Erythroblast (primary cell): Measurements from ENCODE around the gene KRTAP4-7.
A peak's percentile ranks its signal among the peaks of the same experiment; 100 is the strongest.
"Not testable (repeated sequence)": the region's sequence is repeated elsewhere in the genome, so short reads cannot be mapped to it uniquely, and the experiment has no call there.

Experiments
- DNase-seq, 2 experiments: peaks; one replicate each; lab custom pipeline; 2025; lab: John Stamatoyannopoulos, UW
- GATA1 ChIP-seq: IDR thresholded peaks from 2 replicates; pipeline ENCODE4 v1.6.1; 2011; ENCODE audit warnings: low read depth, mild to moderate bottlenecking, control low read depth, low read length, moderate library complexity
- POLR2A ChIP-seq: IDR thresholded peaks from 2 replicates; pipeline ENCODE4 v1.6.1; 2011; ENCODE audit warnings: mild to moderate bottlenecking, low read length

The KRTAP4-7 gene

GRCh38 chr17:41058741-41059140 lies 25.2 kb upstream of the KRTAP4-7 start:
- no peak for TF ChIP-seq GATA1
- TF ChIP-seq POLR2A = no peak
- DNase-seq = no peak

- DNase-seq = not testable (repeated sequence)
Observed at GRCh38 chr17:41059276-41060051, 24.5 kb upstream of the KRTAP4-7 start.

GRCh38 chr17:41060052-41060604 lies 23.8 kb upstream of the KRTAP4-7 start, which contains the start of gene KRTAP2-3:
Gene KRTAP2-3 (minus strand): TSS chr17:41060114. CDS start chr17:41060050, 64 bp downstream.
- TF ChIP-seq POLR2A (no peak), GATA1 (no peak)
- no peak for DNase-seq

- TF ChIP-seq POLR2A (no peak), GATA1 (no peak)
- DNase-seq = no peak
Observed at GRCh38 chr17:41061964-41062363, 22.0 kb upstream of the KRTAP4-7 start.

GRCh38 chr17:41063449-41063848 lies 20.5 kb upstream of the KRTAP4-7 start:
- no peak for DNase-seq
- no peak for TF ChIP-seq POLR2A
- no peak for TF ChIP-seq GATA1

GRCh38 chr17:41064301-41064700 lies 19.6 kb upstream of the KRTAP4-7 start:
- no peak for TF ChIP-seq POLR2A
- no peak for TF ChIP-seq GATA1
- no peak for DNase-seq

GRCh38 chr17:41065016-41065689 lies 18.8 kb upstream of the KRTAP4-7 start:
- not testable (repeated sequence) for DNase-seq

- peak in 1 of 2 experiments; percentile 25 for DNase-seq
- TF ChIP-seq GATA1 (no peak), POLR2A (no peak)
Observed at GRCh38 chr17:41065829-41066624, 17.9 kb upstream of the KRTAP4-7 start, which contains the start of gene KRTAP2-4. Gene KRTAP2-4 (minus strand): TSS chr17:41065879. CDS start chr17:41065845, 34 bp downstream.

GRCh38 chr17:41067281-41067680 lies 16.7 kb upstream of the KRTAP4-7 start:
- TF ChIP-seq POLR2A (no peak), GATA1 (no peak)
- no peak for DNase-seq

- TF ChIP-seq GATA1 = no peak
- no peak for TF ChIP-seq POLR2A
- DNase-seq = no peak
Observed at GRCh38 chr17:41069031-41069430, 14.9 kb upstream of the KRTAP4-7 start.

- TF ChIP-seq POLR2A (no peak), GATA1 (no peak)
- DNase-seq = no peak
Observed at GRCh38 chr17:41071606-41072360, 12.2 kb upstream of the KRTAP4-7 start.

GRCh38 chr17:41073676-41074075 lies 10.3 kb upstream of the KRTAP4-7 start:
- TF ChIP-seq POLR2A (no peak), GATA1 (no peak)
- no peak for DNase-seq

GRCh38 chr17:41076788-41077187 lies 7.2 kb upstream of the KRTAP4-7 start:
- TF ChIP-seq POLR2A (no peak), GATA1 (no peak)
- no peak for DNase-seq
